Right lobe of liver (tissue), 6 donors: ENCODE results near the gene BMERB1. TPM values are rescaled to one million over a fixed set of nuclear protein-coding genes. Genes with fewer than 3 reads are reported as not detected.

Experiments
- ATAC-seq, 4 donors: fragments of 200-7000 bp; cut with Tn5 transposase; one replicate each; pipeline ENCODE4 v1.9.1; 2020; ENCODE audit warnings: mild to moderate bottlenecking in 4 of 4, moderate library complexity in 4 of 4
- DNase-seq, 3 donors: peaks; one replicate each; pipeline ENCODE4 v3.0.0-alpha.2; 2020
- H3K27ac ChIP-seq, 3 donors: fragments of 200-600 bp; one replicate each; pipeline ENCODE4 v1.8.0; 2022
- H3K27me3 ChIP-seq, 2 donors: fragments of 200-600 bp; one replicate each; pipeline ENCODE4 v1.8.0; 2022
- H3K36me3 ChIP-seq, 4 donors: fragments of 200-600 bp; sonication (generic) in 1 of 4; one replicate each; pipeline versions ENCODE4 v1.5.1 to v1.8.0; 2017 to 2022; ENCODE audit warnings: control low read depth in 1 of 4
- H3K4me1 ChIP-seq, 4 donors: fragments of 200-600 bp; sonication (generic) in 1 of 4; one replicate each; pipeline versions ENCODE4 v1.5.1 to v1.8.0; 2017 to 2022; ENCODE audit warnings: control low read depth in 1 of 4
- H3K4me3 ChIP-seq, 3 donors: fragments of 200-600 bp; one replicate each; pipeline ENCODE4 v1.8.0; 2022
- H3K9me3 ChIP-seq, 4 donors: fragments of 200-600 bp; sonication (generic) in 1 of 4; one replicate each; pipeline versions ENCODE4 v1.5.1 to v1.8.0; 2017 to 2022; ENCODE audit warnings: control low read depth in 1 of 4
- POLR2A ChIP-seq: fragments of 450-650 bp; IDR thresholded peaks from one replicate; pipeline ENCODE4 v1.6.1; 2017; ENCODE audit warnings: antibody characterized with exemption, mild to moderate bottlenecking
- WGBS: methylation state at CpG from one replicate; pipeline ENCODE4 v1.1.6; 2018; ENCODE audit warnings: low coverage, low lambda C conversion rate; ENCODE audit not compliant: insufficient coverage; ENCODE audit errors: missing lambda C conversion rate; 5-methylcytosine and 5-hydroxymethylcytosine counted together
- intact Hi-C, 2 donors: fragments of 100-400 bp; cut with DNase I; formaldehyde crosslinking; loops; one replicate each; pipeline versions ENCODE4 v1.11.2 to v1.14.1; 2022
- total RNA-seq, 6 experiments: library from RNA; depleted of rRNA in 2 of 6; stranded (reverse); fragments of >200 nt in 2 of 6; fragmentation: NEBNext Ultra II Directional in 3 of 6; extraction: Animal tissue kit (Norgen Biotek cat#: 25700) in 3 of 6; gene quantifications; one replicate each; pipeline versions ENCODE4 v1.1.0 to v1.2.4, GENCODE V29; 2016 to 2023
- TF ChIP-seq, protein P1 (sequence below), 4 donors: fragments of 200-600 bp in 3 of 4; fragments of 450-650 bp in 1 of 4; IDR thresholded peaks; one replicate each; pipeline versions ENCODE4 v1.5.1 to v1.8.0; 2016 to 2022; ENCODE audit warnings: antibody characterized with exemption in 4 of 4, mild to moderate bottlenecking in 2 of 4
- donor health status: DM: no; HTN: yes; CAD: no.
- donor health status: DM: no; HTN: no; CAD: no.
- donor health status: DM: no; HTN: no; CAD: no.
- donor health status: DM: no; HTN: yes; CAD: no.
- donor health status: DM: no; HTN: yes; CAD: no.

The BMERB1 gene
- total RNA-seq, 6 experiments from 2014 or later, result 7.0 to 24.0 (median 10.5) TPM

DNA sequence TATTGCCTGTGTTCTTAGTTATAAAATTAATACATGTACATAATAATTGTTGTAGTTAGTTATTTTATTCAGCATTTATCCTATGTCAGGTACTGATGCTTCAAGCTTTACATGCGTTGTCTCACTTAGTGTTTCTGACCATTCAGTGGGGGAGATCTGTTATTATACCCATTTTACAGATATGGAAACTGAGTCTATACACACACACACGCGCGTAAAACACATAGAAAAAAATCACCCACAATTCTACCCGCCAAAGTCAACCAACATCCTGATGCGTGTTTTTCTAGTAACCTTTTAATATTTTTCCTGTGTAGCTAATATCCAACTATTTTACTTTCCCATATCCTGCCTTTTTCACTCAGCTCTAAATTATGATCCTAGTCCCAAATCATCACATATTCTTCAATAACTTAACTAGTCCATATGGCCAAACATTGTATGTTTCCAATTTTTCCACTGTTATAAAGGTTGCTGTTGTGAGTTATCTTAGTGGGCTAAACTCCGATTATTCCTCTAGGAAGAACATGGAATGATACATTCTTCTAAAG is 48.4 kb downstream of the BMERB1 start:
- intact Hi-C loops, result no loop called here
- H3K27me3 ChIP-seq, result no peaks in the 10 kb centered on the region
- peak overlapping the region; percentile 47 to 86 (median 52) for H3K27ac ChIP-seq
- WGBS, result 93% methylated on average over 7 of the region's 7 CpGs
- no peak for TF ChIP-seq POLR2A
- TF ChIP-seq, protein P1, sequence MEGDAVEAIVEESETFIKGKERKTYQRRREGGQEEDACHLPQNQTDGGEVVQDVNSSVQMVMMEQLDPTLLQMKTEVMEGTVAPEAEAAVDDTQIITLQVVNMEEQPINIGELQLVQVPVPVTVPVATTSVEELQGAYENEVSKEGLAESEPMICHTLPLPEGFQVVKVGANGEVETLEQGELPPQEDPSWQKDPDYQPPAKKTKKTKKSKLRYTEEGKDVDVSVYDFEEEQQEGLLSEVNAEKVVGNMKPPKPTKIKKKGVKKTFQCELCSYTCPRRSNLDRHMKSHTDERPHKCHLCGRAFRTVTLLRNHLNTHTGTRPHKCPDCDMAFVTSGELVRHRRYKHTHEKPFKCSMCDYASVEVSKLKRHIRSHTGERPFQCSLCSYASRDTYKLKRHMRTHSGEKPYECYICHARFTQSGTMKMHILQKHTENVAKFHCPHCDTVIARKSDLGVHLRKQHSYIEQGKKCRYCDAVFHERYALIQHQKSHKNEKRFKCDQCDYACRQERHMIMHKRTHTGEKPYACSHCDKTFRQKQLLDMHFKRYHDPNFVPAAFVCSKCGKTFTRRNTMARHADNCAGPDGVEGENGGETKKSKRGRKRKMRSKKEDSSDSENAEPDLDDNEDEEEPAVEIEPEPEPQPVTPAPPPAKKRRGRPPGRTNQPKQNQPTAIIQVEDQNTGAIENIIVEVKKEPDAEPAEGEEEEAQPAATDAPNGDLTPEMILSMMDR (IDR thresholded peaks at IDR 0.05), result no peak
- DNase-seq, result no peak
- H3K9me3 ChIP-seq, result no peaks in the 10 kb centered on the region
- H3K36me3 ChIP-seq, result no peaks in the 10 kb centered on the region
- no peak overlapping the region for H3K4me3 ChIP-seq
- peaks cover 0 to 15% (median 6%) of the 10 kb centered on the region in 4 donors for H3K4me1 ChIP-seq
- no peak for ATAC-seq

DNA sequence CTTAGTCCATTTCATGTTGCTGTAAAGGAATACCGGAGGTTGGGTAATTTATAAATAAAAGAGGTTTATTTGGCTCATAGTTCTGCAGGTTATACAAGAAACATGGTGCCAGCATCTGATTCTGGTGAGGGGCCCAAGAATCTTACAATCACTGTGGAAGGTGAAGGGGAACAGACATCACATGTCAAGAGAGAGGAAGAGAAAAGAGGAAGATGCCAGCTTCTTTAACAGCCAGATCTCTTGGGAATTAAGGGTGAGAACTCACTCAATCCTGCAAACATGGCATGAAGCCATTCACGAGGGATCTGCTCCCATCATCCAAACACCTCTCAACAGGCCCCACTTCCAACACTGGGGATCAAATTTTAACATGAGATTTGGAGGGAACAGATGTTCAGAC is 49.5 kb downstream of the BMERB1 start:
- Histone ChIP-seq H3K27me3 (no peaks in the 10 kb centered on the region), H3K9me3 (no peaks in the 10 kb centered on the region), H3K27ac (no peak overlapping the region), H3K4me3 (no peak overlapping the region), H3K4me1 (peaks cover 0 to 26% (median 7%) of the 10 kb centered on the region in 4 donors), H3K36me3 (no peaks in the 10 kb centered on the region)
- intact Hi-C loops, result no loop called here
- DNase-seq (no peak), ATAC-seq (no peak)
- WGBS, result 71% methylated on average over 2 of the region's 2 CpGs
- TF ChIP-seq POLR2A, result no peak
- TF ChIP-seq, protein P1 (IDR thresholded peaks at IDR 0.05), result no peak

DNA sequence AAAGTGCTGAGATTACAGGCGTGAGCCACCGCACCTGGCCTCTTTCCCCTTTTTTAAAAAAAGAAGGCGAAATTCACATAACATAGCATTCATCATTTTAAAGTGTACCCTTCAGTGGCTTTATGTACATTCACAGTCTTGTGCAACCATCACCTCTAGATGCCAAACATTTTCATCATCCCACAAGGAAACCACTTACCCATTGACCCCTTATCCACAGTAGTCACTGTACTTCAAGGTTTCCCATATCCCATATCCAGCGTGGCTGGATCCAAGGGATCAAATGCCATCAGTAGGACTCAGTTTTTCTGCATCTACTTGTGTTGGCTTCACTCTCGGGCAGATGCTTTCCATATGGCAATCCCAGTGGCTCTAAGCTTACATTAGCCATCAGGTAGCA is 50.3 kb downstream of the BMERB1 start:
- WGBS, result 63% methylated on average over 5 of the region's 5 CpGs
- peaks cover 0 to 30% (median 9%) of the 10 kb centered on the region in 4 donors for H3K4me1 ChIP-seq
- H3K27me3 ChIP-seq, result no peaks in the 10 kb centered on the region
- intact Hi-C loops, result no loop called here
- TF ChIP-seq, protein P1 (IDR thresholded peaks at IDR 0.05), result no peak
- no peak for TF ChIP-seq POLR2A
- no peaks in the 10 kb centered on the region for H3K36me3 ChIP-seq
- no peak for ATAC-seq
- no peak for DNase-seq
- H3K4me3 ChIP-seq, result no peak overlapping the region
- no peak overlapping the region for H3K27ac ChIP-seq
- no peaks in the 10 kb centered on the region for H3K9me3 ChIP-seq

DNA sequence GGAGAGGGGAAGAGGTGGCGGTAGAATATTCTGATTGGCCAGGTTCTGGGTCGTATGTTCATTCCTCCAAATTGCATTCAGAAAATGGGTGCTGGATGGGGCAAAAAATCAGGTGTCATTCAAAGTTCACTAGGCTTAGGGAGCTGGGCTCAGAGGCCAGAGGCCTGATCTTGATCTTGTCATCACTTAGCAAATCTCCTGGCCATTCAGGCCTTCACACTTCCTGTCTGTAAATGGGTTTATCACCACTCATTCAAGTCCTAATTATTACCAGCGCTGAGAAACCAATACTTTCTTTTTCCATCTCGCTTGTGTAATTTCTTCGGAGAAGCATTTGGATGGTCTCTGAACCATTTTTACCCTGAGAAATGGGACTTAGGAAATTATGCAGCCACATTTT is 50.8 kb downstream of the BMERB1 start:
- H3K36me3 ChIP-seq, result no peaks in the 10 kb centered on the region
- no peak overlapping the region for H3K27ac ChIP-seq
- H3K4me1 ChIP-seq, result peaks cover 0 to 35% (median 11%) of the 10 kb centered on the region in 4 donors
- intact Hi-C loops, result no loop called here
- H3K4me3 ChIP-seq, result no peak overlapping the region
- DNase-seq (no peak), ATAC-seq (no peak)
- no peaks in the 10 kb centered on the region for H3K27me3 ChIP-seq
- no peaks in the 10 kb centered on the region for H3K9me3 ChIP-seq
- TF ChIP-seq, protein P1 (IDR thresholded peaks at IDR 0.05), result no peak
- no peak for TF ChIP-seq POLR2A
- 95% methylated on average over 5 of the region's 5 CpGs for WGBS
